Measurements from ENCODE around the gene SLC9A8. TPM values are rescaled to one million over a fixed set of nuclear protein-coding genes. Genes with fewer than 3 reads are reported as not detected.

Gene SLC9A8
- total RNA-seq, 1 experiment from 2014 or later = 6.7 TPM

DNA sequence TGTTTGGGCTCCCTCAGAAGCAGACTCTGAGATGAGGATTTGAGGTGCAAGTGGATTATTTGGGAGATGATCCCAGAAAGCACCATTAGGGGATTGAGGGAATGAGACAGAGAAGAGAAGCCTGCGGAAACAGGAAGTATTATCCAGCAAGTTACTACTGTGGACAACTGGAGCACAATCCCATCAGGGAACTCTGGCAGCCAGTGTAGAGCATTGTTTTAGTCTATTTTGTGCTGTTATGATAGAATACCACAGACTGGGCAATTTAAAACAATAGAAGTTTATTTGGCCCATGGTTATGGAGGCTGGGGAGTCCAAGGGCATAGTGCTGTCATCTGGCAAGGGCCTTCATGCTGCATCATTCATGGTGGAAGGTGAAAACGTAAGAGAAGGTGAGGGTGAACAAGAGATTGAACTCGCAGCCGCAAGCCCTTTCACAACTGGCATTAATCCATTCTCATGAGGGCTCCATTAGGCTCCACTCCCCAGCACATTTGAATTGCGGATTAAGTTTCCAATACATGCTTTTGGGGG, 43.5 kb upstream of the SLC9A8 start:
- RAD21 ChIA-PET (ENCODE audit: low non-redundant PET in 1 of 2, low total read pairs in 2 of 2, uncharacterized antibody in 2 of 2, unreplicated experiment in 2 of 2) = no interaction called here
- DNase-seq (ENCODE audit: low read depth, low spot score) (no peak), ATAC-seq (no peak)
- H3K79me2 ChIP-seq (ENCODE audit: insufficient read depth, low read length) = no peaks in the 10 kb centered on the region
- H3K36me3 ChIP-seq (ENCODE audit: control insufficient read depth in 1 of 2, insufficient read depth in 2 of 2, low read length in 2 of 2) = no peaks in the 10 kb centered on the region
- no peaks in the 10 kb centered on the region for H3K9me2 ChIP-seq (ENCODE audit: insufficient read depth)
- no peak overlapping the region for H3K4me2 ChIP-seq (ENCODE audit: low read length)
- POLR2A ChIA-PET = no interaction called here
- no peaks in the 10 kb centered on the region for H4K20me1 ChIP-seq (ENCODE audit: insufficient read depth)
- H3K9ac ChIP-seq (ENCODE audit: low read length) = no peak overlapping the region
- CTCF ChIA-PET = no interaction called here
- peaks cover 0 to 11% of the 10 kb centered on the region in 2 experiments; a peak in 3 of 4 replicates for H3K4me1 ChIP-seq (ENCODE audit: control insufficient read depth in 1 of 2, insufficient read depth in 2 of 2, low read length in 2 of 2)
- intact Hi-C loops (cut with micrococcal nuclease) = no loop called here
- no peak overlapping the region for H2AFZ ChIP-seq (ENCODE audit: low read depth, low read length, poor library complexity, severe bottlenecking)
- TF ChIP-seq, protein P1, sequence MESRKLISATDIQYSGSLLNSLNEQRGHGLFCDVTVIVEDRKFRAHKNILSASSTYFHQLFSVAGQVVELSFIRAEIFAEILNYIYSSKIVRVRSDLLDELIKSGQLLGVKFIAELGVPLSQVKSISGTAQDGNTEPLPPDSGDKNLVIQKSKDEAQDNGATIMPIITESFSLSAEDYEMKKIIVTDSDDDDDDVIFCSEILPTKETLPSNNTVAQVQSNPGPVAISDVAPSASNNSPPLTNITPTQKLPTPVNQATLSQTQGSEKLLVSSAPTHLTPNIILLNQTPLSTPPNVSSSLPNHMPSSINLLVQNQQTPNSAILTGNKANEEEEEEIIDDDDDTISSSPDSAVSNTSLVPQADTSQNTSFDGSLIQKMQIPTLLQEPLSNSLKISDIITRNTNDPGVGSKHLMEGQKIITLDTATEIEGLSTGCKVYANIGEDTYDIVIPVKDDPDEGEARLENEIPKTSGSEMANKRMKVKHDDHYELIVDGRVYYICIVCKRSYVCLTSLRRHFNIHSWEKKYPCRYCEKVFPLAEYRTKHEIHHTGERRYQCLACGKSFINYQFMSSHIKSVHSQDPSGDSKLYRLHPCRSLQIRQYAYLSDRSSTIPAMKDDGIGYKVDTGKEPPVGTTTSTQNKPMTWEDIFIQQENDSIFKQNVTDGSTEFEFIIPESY (IDR thresholded peaks at IDR 0.05; ENCODE audit: extremely low read depth, insufficient replicate concordance, low read length) = no peak
- TF ChIP-seq, protein P2, sequence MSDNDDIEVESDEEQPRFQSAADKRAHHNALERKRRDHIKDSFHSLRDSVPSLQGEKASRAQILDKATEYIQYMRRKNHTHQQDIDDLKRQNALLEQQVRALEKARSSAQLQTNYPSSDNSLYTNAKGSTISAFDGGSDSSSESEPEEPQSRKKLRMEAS (IDR thresholded peaks at IDR 0.05) = no peak
- TF ChIP-seq ELF1 (IDR thresholded peaks at IDR 0.05; ENCODE audit: borderline replicate concordance, low read depth) (no peak), RAD21 (IDR thresholded peaks at IDR 0.05; ENCODE audit: low read depth) (no peak), CBX3 (IDR thresholded peaks at IDR 0.05; ENCODE audit: low read depth) (no peak), ZFX (IDR thresholded peaks at IDR 0.05) (no peak), EGR1 (IDR thresholded peaks at IDR 0.05; ENCODE audit: low read depth) (no peak), EZH2phosphoT487 (IDR thresholded peaks at IDR 0.05; ENCODE audit: borderline replicate concordance) (no peak), EZH2 (IDR thresholded peaks at IDR 0.05) (no peak), SRF (IDR thresholded peaks at IDR 0.05; ENCODE audit: low read depth) (no peak), ZNF274 (IDR thresholded peaks at IDR 0.05; ENCODE audit: low read depth, low read length) (no peak), FOSL1 (IDR thresholded peaks at IDR 0.05; ENCODE audit: low read depth) (no peak), SIN3A (IDR thresholded peaks at IDR 0.05; ENCODE audit: low read depth) (no peak)
- TF ChIP-seq, protein P3, sequence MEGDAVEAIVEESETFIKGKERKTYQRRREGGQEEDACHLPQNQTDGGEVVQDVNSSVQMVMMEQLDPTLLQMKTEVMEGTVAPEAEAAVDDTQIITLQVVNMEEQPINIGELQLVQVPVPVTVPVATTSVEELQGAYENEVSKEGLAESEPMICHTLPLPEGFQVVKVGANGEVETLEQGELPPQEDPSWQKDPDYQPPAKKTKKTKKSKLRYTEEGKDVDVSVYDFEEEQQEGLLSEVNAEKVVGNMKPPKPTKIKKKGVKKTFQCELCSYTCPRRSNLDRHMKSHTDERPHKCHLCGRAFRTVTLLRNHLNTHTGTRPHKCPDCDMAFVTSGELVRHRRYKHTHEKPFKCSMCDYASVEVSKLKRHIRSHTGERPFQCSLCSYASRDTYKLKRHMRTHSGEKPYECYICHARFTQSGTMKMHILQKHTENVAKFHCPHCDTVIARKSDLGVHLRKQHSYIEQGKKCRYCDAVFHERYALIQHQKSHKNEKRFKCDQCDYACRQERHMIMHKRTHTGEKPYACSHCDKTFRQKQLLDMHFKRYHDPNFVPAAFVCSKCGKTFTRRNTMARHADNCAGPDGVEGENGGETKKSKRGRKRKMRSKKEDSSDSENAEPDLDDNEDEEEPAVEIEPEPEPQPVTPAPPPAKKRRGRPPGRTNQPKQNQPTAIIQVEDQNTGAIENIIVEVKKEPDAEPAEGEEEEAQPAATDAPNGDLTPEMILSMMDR (IDR thresholded peaks at IDR 0.05 in 2 of 3, conservative IDR thresholded peaks at IDR 0.05 in 1 of 3; ENCODE audit: borderline replicate concordance in 1 of 3, insufficient read depth in 1 of 3, low read depth in 2 of 3, low read length in 2 of 3) = no peak
- H3K27ac ChIP-seq (ENCODE audit: low read depth, low read length) = no peak overlapping the region
- H3K9me3 ChIP-seq (ENCODE audit: control insufficient read depth in 1 of 2, insufficient read depth in 1 of 2, low read depth in 1 of 2, low read length in 2 of 2) = no peaks in the 10 kb centered on the region
- no peaks in the 10 kb centered on the region for H3K27me3 ChIP-seq (ENCODE audit: insufficient read depth, low read length)
- H3K4me3 ChIP-seq (replicated peaks in 1 of 2; ENCODE audit: low read depth in 1 of 2, low read length in 2 of 2) = no peak overlapping the region
- no TSS peak for BruUV-seq (replicated peaks)
